OCI-LY1 (cell line): ENCODE results near the gene LPCAT3.

ENCODE experiments used
- H2AFZ ChIP-seq: fragments of 200-600 bp; sonication (generic), shearing (Covaris generic); 2 replicates; pipeline ENCODE4 v1.6.0; 2014; ENCODE audit warnings: antibody characterized with exemption, mild to moderate bottlenecking, low read length
- H3F3A ChIP-seq: fragments of 200-600 bp; sonication (generic), shearing (Covaris generic); 2 replicates; pipeline ENCODE4 v1.6.0; 2014; ENCODE audit warnings: mild to moderate bottlenecking, antibody characterized with exemption, low read length, moderate library complexity; ENCODE audit not compliant: insufficient read depth
- H3K27ac ChIP-seq: fragments of 200-600 bp; sonication (generic); 2 replicates; pipeline ENCODE4 v1.5.1; 2014; ENCODE audit warnings: low read length, mixed run types, mild to moderate bottlenecking, low read depth; ENCODE audit not compliant: poor library complexity, severe bottlenecking
- H3K27me3 ChIP-seq: fragments of 200-600 bp; sonication (generic); 2 replicates; pipeline ENCODE4 v1.6.0; 2014; ENCODE audit warnings: antibody characterized with exemption, mild to moderate bottlenecking, low read length, moderate library complexity; ENCODE audit not compliant: insufficient read depth
- H3K36me3 ChIP-seq: fragments of 200-600 bp; sonication (generic); 2 replicates; pipeline ENCODE4 v1.6.1; 2014; ENCODE audit warnings: mild to moderate bottlenecking, antibody characterized with exemption, low read length, moderate library complexity, mixed read lengths; ENCODE audit not compliant: insufficient read depth
- H3K4me1 ChIP-seq: fragments of 200-600 bp; sonication (generic); 2 replicates; pipeline ENCODE4 v1.5.1; 2014; ENCODE audit warnings: mild to moderate bottlenecking, low read length, moderate library complexity; ENCODE audit not compliant: insufficient read depth, severe bottlenecking
- H3K4me2 ChIP-seq: fragments of 200-600 bp; sonication (generic), shearing (Covaris generic); 2 replicates; pipeline ENCODE4 v1.6.1; 2014; ENCODE audit warnings: low read length
- H3K4me3 ChIP-seq: fragments of 200-600 bp; sonication (generic); 2 replicates; pipeline ENCODE4 v1.5.1; 2014; ENCODE audit warnings: low read length, low read depth, mild to moderate bottlenecking, mixed read lengths; ENCODE audit not compliant: poor library complexity, severe bottlenecking
- H3K79me2 ChIP-seq: fragments of 200-600 bp; shearing (Covaris generic); 2 replicates; pipeline ENCODE4 v1.6.1; 2016; ENCODE audit warnings: mixed run types, low read length, mixed read lengths; ENCODE audit not compliant: insufficient read depth
- H3K9ac ChIP-seq: fragments of 200-600 bp; sonication (generic), shearing (Covaris generic); 2 replicates; pipeline ENCODE4 v1.6.1; 2014; ENCODE audit warnings: mild to moderate bottlenecking, low read length, mixed read lengths
- H3K9me2 ChIP-seq: fragments of 200-600 bp; sonication (generic), shearing (Covaris generic); 2 replicates; pipeline ENCODE4 v1.6.1; 2014; ENCODE audit warnings: low read depth, mild to moderate bottlenecking, low read length, mixed read lengths
- H3K9me3 ChIP-seq: fragments of 200-600 bp; shearing (Covaris generic); 2 replicates; pipeline ENCODE4 v1.6.1; 2014; ENCODE audit warnings: low read length, mixed read lengths
- H4K20me1 ChIP-seq: fragments of 200-600 bp; sonication (generic), shearing (Covaris generic); 2 replicates; pipeline ENCODE4 v1.6.0; 2016; ENCODE audit warnings: mild to moderate bottlenecking, low read length; ENCODE audit not compliant: insufficient read depth
- CTCF ChIP-seq: fragments of 200-600 bp; sonication (generic), shearing (Covaris generic); IDR thresholded peaks from 2 replicates; pipeline ENCODE4 v1.5.1; 2017; ENCODE audit warnings: mild to moderate bottlenecking, antibody characterized with exemption, low read length, moderate library complexity, mixed read lengths
- EZH2 ChIP-seq: fragments of 200-600 bp; sonication (generic), shearing (Covaris generic); IDR thresholded peaks from 2 replicates; pipeline ENCODE4 v1.8.0; 2017; ENCODE audit warnings: borderline replicate concordance, mixed run types, mild to moderate bottlenecking, antibody characterized with exemption, low read length, moderate library complexity, mixed read lengths

The LPCAT3 gene

GRCh38 chr12:6942331-6942665, 76.0 kb downstream of the LPCAT3 start:
- no peak overlapping the region for H3K27ac ChIP-seq

GRCh38 chr12:6941782-6942181, 76.5 kb downstream of the LPCAT3 start:
- Histone ChIP-seq H3K79me2 (no peaks in the 10 kb centered on the region), H3K4me2 (no peak overlapping the region), H3K27ac (no peak overlapping the region), H3F3A (no peaks in the 10 kb centered on the region), H3K4me3 (no peak overlapping the region), H3K9me3 (no peaks in the 10 kb centered on the region), H2AFZ (no peak overlapping the region), H3K27me3 (no peaks in the 10 kb centered on the region), H4K20me1 (no peaks in the 10 kb centered on the region), H3K36me3 (no peaks in the 10 kb centered on the region), H3K9me2 (no peaks in the 10 kb centered on the region), H3K4me1 (peaks cover 52% of the 10 kb centered on the region), H3K9ac (no peak overlapping the region)
- TF ChIP-seq CTCF (no peak), EZH2 (no peak)

More at GRCh38 chr12:6942331-6942665, 76.0 kb downstream of the LPCAT3 start:
- Histone ChIP-seq H3K36me3 (no peaks in the 10 kb centered on the region), H3F3A (no peaks in the 10 kb centered on the region), H3K9me2 (no peaks in the 10 kb centered on the region), H2AFZ (no peak overlapping the region), H3K9ac (no peak overlapping the region), H3K27me3 (no peaks in the 10 kb centered on the region), H3K4me2 (no peak overlapping the region), H3K4me3 (no peak overlapping the region), H4K20me1 (no peaks in the 10 kb centered on the region), H3K79me2 (no peaks in the 10 kb centered on the region), H3K4me1 (peaks cover 51% of the 10 kb centered on the region), H3K9me3 (no peaks in the 10 kb centered on the region)
- no peak for TF ChIP-seq CTCF
- no peak for TF ChIP-seq EZH2

GRCh38 chr12:6941267-6941666, 77.0 kb downstream of the LPCAT3 start:
- H3K27me3 ChIP-seq, result no peaks in the 10 kb centered on the region
- H3K27ac ChIP-seq, result no peak overlapping the region
- no peaks in the 10 kb centered on the region for H3K36me3 ChIP-seq
- H2AFZ ChIP-seq, result no peak overlapping the region
- no peaks in the 10 kb centered on the region for H3K9me2 ChIP-seq
- no peak overlapping the region for H3K4me3 ChIP-seq
- H3K4me1 ChIP-seq, result peaks cover 52% of the 10 kb centered on the region
- TF ChIP-seq EZH2 (no peak), CTCF (no peak)
- H3K9me3 ChIP-seq, result no peaks in the 10 kb centered on the region
- H3K4me2 ChIP-seq, result no peak overlapping the region
- no peaks in the 10 kb centered on the region for H3F3A ChIP-seq
- no peaks in the 10 kb centered on the region for H3K79me2 ChIP-seq
- no peak overlapping the region for H3K9ac ChIP-seq
- H4K20me1 ChIP-seq, result no peaks in the 10 kb centered on the region
